ENCODE results near the gene ERG28.

The ERG28 gene

DNA sequence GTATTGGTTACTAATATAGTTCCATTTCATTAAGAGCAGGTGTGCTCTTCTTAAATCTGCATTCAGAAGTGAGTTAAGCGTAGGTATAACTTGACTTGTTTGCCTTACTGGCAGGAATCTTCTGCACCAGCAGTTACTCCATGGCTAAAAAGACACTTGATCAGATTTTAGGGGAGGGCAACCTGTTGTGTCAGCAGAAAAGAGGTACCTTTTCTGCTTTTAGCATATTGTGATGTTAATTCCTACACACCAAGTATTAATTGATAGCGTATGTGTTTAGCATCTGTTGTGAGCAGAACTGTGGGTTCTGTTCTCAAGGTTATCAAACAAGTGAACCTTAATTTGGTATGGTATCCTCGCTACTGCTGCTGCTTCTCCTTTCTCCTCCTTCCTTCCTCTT lies 38.7 kb upstream of the ERG28 start:
- TF ChIP-seq, protein P1, sequence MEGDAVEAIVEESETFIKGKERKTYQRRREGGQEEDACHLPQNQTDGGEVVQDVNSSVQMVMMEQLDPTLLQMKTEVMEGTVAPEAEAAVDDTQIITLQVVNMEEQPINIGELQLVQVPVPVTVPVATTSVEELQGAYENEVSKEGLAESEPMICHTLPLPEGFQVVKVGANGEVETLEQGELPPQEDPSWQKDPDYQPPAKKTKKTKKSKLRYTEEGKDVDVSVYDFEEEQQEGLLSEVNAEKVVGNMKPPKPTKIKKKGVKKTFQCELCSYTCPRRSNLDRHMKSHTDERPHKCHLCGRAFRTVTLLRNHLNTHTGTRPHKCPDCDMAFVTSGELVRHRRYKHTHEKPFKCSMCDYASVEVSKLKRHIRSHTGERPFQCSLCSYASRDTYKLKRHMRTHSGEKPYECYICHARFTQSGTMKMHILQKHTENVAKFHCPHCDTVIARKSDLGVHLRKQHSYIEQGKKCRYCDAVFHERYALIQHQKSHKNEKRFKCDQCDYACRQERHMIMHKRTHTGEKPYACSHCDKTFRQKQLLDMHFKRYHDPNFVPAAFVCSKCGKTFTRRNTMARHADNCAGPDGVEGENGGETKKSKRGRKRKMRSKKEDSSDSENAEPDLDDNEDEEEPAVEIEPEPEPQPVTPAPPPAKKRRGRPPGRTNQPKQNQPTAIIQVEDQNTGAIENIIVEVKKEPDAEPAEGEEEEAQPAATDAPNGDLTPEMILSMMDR (IDR thresholded peaks at IDR 0.05): no peak

DNA sequence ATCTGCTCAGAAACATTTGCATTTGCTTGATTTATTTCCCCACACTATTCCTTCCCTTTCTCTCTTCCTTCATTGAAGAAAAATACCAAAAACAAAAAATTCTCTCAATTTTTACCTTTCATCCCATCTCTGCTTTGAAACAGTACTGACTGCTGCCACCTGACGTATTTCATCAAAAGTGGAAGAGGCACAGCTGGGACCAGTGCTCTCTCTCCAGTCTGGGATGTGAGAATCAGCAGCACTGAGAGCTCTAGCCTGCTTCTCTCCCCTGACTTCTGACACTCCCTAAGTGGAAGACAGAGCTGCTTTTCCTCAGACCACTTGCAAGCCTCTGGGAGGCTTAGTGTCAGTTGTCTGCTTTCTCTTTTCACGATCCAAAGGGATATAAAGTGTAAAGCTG lies 37.2 kb upstream of the ERG28 start:
- TF ChIP-seq, protein P1 (IDR thresholded peaks at IDR 0.05): no peak

DNA sequence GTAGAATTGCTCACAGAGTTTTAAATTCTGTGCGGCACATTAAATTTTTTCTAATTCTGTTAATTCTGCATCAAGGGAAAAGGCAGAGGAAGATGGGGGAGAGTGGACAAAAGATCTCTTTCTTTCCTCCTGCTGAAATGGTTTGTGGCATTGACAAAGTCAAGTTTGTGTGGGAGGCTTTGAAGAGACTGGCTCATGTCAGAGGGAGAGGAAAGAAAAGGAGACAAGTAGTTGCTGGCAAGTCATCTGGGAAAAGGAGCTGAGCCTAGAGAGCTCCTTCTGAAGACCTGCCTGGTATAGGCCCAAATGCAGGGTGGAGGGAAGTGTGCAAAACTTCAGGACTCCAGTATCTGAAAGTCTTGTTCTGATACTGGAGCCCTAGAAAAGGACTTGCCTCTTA lies 36.7 kb upstream of the ERG28 start:
- TF ChIP-seq, protein P1 (IDR thresholded peaks at IDR 0.05): no peak

DNA sequence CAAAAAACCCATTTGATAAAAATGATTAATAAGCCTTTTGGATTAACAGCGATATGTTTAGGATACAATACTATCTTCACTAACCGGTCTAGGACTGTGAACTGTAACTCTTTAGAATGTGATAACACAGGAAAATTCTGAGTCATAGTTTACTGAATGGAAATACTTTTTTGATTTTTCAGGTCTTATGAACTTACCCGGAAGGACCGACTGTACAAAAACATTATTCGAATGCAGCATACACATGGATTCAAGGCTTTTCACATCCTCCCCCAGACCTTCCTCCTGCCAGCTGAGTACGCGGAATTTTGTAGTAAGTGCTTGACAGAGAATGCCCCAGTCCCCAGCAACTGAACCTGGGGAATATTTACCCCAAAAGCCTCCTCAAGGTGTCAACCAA lies 29.3 kb upstream of the ERG28 start:
- TF ChIP-seq, protein P1 (IDR thresholded peaks at IDR 0.05): no peak

DNA sequence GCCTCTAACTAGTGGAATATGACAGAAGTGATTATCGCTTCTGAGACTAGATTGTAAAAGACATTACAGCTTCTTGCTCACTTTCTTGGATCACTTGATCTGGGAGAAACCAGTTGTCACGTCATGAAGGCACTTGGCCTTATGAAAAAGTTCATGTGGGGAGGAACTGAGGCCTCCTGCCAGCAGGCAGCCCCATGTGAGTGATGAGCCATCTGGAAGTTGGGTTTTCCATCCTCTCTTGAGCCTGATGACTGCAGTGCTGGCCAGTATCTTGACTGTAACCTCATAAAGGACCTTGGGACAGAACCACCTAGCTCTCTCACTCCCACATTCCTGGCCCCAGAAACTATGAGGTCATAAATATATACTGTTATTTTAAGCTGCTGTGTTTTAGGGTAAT lies 28.3 kb upstream of the ERG28 start:
- TF ChIP-seq, protein P1 (IDR thresholded peaks at IDR 0.05): no peak

DNA sequence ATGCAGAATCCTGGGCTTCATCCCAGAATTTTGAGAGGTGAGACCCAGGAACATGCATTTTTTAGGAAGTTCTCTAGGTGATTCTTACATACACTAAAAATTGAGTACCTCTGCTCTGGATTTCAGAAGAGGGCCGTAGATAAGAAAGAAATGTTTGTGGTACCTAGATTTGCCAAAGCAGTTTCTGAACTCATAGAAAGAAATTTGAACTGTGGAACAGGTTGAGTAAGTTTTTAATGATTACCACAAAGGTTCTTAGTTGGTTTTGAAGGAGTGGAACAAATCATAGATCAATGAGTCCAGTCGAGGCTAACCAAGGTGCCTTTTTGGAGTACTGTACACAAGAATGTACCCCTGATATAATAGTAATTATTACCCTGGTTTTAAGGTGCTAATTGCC lies 25.2 kb upstream of the ERG28 start:
- TF ChIP-seq, protein P1 (IDR thresholded peaks at IDR 0.05): no peak

DNA sequence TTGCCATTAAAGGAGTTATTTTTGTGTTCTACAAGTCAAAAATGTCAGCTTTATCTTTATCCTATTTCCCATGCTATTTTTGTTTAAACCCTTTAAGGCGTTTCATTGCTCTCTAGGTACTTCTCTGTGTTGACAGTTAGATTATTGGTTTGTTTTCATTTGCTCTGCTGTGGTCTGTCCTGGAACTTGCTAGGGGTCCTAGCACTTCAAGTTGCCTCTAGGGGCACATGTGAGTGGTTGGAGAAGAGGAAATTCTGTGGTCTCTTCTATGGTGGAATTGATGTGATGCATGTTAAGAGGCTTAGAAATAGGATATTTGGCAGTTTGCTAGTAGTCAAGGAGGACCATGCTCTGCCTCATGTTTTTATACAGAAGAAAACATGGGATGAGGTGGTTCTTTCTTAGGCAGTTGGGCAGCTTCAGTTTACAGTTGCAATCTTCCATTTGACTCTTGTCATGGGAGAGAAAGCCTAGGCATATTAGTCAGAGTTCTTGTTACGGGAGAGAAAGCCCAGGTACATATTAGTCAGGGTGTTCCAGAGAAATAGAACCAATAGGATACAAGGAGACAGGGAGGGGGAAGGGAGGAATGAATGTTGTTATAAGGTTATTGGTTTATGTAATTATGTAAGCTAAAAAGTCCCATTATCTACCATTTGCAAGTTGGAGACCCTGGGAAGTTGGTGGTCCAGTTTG lies 14.7 kb upstream of the ERG28 start:
- TF ChIP-seq, protein P1 (IDR thresholded peaks at IDR 0.05): no peak
